H1 (cell line): Measurements from ENCODE around the gene DHCR24. TPM values are rescaled to one million over a fixed set of nuclear protein-coding genes. Genes with fewer than 3 reads are reported as not detected.

Source experiments
- BRCA1 ChIP-seq: IDR thresholded peaks from 2 replicates; pipeline ENCODE4 v1.6.1; 2012; ENCODE audit warnings: low read depth, low read length, improper control_type of control experiment
- polyA plus RNA-seq, 7 experiments: library from polyadenylated mRNA; depleted of rRNA in 3 of 7; stranded (reverse) in 5 of 7; unstranded in 2 of 7; fragments of >200 nt in 5 of 7; fragments of 200-250 nt in 2 of 7; gene quantifications; 1 replicate in 5 of 7; 2 replicates in 1 of 7; 4 replicates in 1 of 7; pipeline versions ENCODE4 v1.2.1 to v1.2.3, GENCODE V29; 2011 to 2013; ENCODE audit warnings: missing spikeins in 2 of 7, mixed read lengths in 2 of 7
- total RNA-seq: library from RNA; stranded (reverse); fragmentation: NEBNext Ultra II Directional; extraction: Animal tissue kit (Norgen Biotek cat#: 25700); gene quantifications from 2 replicates; pipeline ENCODE4 v1.2.1, GENCODE V29; 2021

DHCR24 gene
- total and polyA plus RNA-seq, 2 of the 8 experiments (the other 6 are each of a cell fraction or from before 2014, with no cell fraction given), result 370 to 419 TPM

DNA sequence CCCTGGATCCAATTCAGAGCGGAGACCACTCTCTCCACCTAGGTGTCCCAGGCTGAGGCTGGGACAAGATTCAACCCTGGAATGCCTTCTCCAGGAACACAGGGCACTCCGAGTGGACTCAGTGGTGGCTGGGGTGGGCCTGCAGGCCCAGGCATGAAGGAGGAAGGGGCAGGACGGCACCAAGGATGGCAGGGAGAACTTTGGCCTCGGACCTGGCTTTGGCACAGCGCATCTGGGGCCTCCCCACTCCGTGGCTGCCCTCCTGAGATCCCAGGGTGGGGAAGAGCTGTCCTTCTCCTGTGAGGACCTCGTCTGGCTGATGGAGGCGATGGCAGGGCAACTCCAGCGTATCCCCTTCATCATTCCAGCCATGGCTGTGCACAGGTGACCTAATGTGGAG, 35.6 kb downstream of the DHCR24 start (continued):
- no peak for TF ChIP-seq BRCA1
